Activated T-cell treated with anti-CD3 and anti-CD28 coated beads, Interleukin-2, amount 50 U/mL, for 72 hours (primary cell): Measurements from ENCODE around the gene UBXN11. TPM values are rescaled to one million over a fixed set of nuclear protein-coding genes. Genes with fewer than 3 reads are reported as not detected.
"Not testable (repeated sequence)": the region's sequence is repeated elsewhere in the genome, so short reads cannot be mapped to it uniquely, and the experiment has no call there.

Experiments used
- ATAC-seq, 2 donors: fragments of 150-1000 bp; cut with Tn5 transposase; replicated peaks in 1 of 2; 2 replicates each; pipeline ENCODE4 v1.10.0; 2021; ENCODE audit warnings: moderate library complexity in 2 of 2, mild to moderate bottlenecking in 1 of 2
- DNase-seq, 2 donors: peaks; one replicate each; pipeline ENCODE4 v3.0.0; 2021 to 2022; ENCODE audit warnings: mixed read lengths in 1 of 2
- H3K27ac Mint-ChIP-seq: one replicate; pipeline ENCODE4 v1.8.0; 2022; ENCODE audit warnings: mild to moderate bottlenecking, moderate library complexity, mixed read lengths
- H3K27me3 Mint-ChIP-seq: one replicate; pipeline ENCODE4 v1.8.0; 2022; ENCODE audit warnings: low read depth, mixed read lengths
- H3K36me3 Mint-ChIP-seq, 2 donors: one replicate each; pipeline ENCODE4 v1.8.0; 2022; ENCODE audit warnings: mixed read lengths in 2 of 2, mild to moderate bottlenecking in 1 of 2; ENCODE audit not compliant: insufficient read depth in 2 of 2
- H3K4me1 Mint-ChIP-seq: one replicate; pipeline ENCODE4 v1.8.0; 2022; ENCODE audit warnings: low read depth, mixed read lengths
- H3K4me3 Mint-ChIP-seq, 2 donors: one replicate each; pipeline ENCODE4 v1.8.0; 2022; ENCODE audit warnings: mild to moderate bottlenecking in 2 of 2, mixed read lengths in 2 of 2, moderate library complexity in 2 of 2
- H3K9me3 Mint-ChIP-seq, 2 donors: one replicate each; pipeline ENCODE4 v1.8.0; 2022; ENCODE audit warnings: mixed read lengths in 2 of 2
- total RNA-seq, 2 donors: library from RNA; stranded (reverse); gene quantifications; one replicate each; pipeline ENCODE4 v1.2.3, GENCODE V29; 2022

The UBXN11 gene
- total RNA-seq, 2 donors from 2014 or later, result 19.1 to 19.3 TPM

DNA sequence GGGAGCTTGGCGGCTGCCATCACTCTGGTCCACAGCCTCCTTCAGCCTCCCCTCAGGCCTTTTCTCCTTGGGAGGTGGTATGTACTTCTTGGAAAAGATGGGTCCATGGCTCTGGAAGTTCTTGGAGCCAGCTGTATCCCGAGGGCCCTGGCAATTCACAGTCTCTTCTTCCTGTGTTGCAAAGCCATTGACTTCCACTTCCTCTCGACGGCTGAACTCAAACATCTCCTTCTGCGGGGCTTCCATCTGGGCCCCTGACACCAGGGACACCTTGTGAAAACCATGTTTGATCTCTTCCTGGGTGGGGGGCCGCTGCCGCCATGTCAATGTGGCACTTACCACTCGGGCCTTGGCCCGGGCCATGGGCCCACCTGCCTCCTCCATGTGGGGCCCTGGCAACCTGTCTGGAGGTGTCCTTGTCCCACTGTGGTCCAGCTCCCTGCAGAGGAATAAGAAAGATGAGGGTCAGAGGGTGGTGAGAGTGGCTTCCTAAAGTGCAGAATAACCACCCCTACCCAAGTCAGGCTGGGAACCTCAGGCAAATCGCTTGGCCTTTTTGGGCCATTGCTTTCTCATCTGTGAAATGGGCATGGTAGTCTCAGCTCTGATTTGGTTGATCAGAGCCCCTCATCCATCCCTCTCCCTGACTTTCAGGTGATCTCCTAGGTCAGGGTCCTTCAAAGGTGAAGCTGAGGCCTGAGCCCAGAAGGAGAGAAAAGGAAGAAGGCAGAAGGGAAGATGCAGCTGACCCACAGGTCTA, 40.0 kb upstream of the UBXN11 start:
- Mint-ChIP-seq H3K4me1 (no peaks in the 10 kb centered on the region), H3K9me3 (no peaks in the 10 kb centered on the region), H3K36me3 (no peaks in the 10 kb centered on the region), H3K27ac (no peak overlapping the region), H3K4me3 (no peak overlapping the region), H3K27me3 (no peaks in the 10 kb centered on the region)
- no peak for DNase-seq
- ATAC-seq, result no peak

DNA sequence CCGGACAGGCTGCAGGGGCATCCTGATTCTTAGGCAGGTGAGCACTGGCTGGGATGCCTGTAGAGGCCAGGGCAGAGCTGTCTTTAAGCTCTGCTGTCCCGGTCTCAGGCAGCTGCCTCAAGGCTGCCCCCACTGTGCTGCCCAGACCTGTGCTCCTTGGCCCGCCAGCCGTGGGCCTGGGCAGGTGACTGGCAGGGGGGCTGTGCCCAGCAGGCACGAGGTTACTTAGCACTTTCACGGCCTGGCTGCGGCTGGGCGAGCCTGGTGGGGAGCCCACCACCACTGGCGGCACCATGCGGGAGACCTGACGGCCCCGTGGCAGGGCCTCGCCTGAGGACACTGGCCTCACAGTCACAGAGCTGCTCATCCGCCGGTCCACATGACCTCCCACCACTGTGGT, 39.3 kb upstream of the UBXN11 start:
- Mint-ChIP-seq H3K36me3 (no peaks in the 10 kb centered on the region), H3K4me1 (no peaks in the 10 kb centered on the region), H3K9me3 (no peaks in the 10 kb centered on the region), H3K27me3 (no peaks in the 10 kb centered on the region), H3K27ac (no peak overlapping the region), H3K4me3 (no peak overlapping the region)
- no peak for DNase-seq
- ATAC-seq, result no peak

DNA sequence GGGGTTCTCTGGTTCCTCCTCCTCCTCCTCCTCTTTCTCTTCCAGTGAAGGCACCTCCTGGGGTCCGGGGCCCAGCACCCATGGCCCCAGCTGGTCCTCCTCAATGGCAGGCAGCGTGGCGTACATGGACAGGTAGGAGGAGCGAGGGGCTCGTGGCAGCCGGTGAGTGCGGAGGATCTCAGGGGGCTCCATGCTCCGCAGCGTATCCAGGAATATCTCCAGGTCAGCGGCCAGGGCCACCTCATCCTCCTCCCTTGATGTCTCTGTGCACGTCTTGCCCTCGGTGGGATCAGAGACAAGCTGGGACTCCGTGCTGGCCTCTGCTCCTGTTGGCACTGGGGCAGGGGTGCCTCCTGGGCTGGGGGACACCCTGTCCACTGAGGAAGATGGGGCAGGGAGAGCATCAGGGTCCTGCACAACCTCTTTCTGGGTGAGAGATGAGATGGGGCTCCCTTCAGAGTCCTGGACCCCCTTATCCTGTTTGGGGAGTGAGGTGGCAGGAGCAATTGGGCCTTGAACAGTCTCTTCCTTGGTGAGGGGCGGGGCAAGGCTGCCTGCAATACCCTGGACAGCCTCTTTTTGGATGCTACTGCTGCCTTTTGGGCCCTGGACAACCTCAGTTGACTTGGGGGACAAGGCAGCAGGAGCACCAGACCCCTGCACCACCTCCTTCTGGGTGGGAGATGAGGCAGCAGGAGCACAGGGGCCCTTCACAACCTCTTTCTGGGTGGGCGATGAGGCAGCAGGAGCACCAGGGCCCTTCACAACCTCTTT, 37.9 kb upstream of the UBXN11 start:
- Mint-ChIP-seq H3K36me3 (no peaks in the 10 kb centered on the region), H3K27ac (no peak overlapping the region), H3K4me3 (no peak overlapping the region), H3K27me3 (no peaks in the 10 kb centered on the region), H3K9me3 (no peaks in the 10 kb centered on the region), H3K4me1 (no peaks in the 10 kb centered on the region)
- DNase-seq, result no peak
- ATAC-seq, result no peak

DNA sequence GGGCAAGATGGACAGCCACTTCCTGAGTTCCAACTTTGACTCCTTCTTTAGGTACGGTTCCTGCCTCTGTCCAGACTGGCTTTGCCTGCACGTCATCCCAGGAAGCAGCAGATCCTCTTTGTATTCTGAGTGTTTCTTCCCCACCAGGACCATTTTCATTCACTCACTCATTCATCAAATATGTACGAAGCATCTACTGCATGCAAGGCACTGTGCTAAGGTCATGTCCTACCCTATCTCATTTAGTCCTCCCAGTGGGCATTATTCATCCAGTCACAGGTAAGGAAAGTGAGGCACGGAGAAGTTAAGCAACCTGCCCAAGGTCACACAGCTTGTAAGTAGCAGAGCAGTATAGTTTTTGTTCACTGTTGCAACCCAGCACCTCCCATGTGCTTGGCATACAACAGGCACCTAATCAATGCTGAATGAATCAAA, 33.6 kb upstream of the UBXN11 start:
- peaks cover 6% of the 10 kb centered on the region for H3K27me3 Mint-ChIP-seq
- H3K4me3 Mint-ChIP-seq, result no peak overlapping the region
- no peak overlapping the region for H3K27ac Mint-ChIP-seq
- no peak for ATAC-seq
- H3K4me1 Mint-ChIP-seq, result peaks cover 7% of the 10 kb centered on the region
- H3K36me3 Mint-ChIP-seq, result no peaks in the 10 kb centered on the region
- DNase-seq, result no peak
- no peaks in the 10 kb centered on the region for H3K9me3 Mint-ChIP-seq

DNA sequence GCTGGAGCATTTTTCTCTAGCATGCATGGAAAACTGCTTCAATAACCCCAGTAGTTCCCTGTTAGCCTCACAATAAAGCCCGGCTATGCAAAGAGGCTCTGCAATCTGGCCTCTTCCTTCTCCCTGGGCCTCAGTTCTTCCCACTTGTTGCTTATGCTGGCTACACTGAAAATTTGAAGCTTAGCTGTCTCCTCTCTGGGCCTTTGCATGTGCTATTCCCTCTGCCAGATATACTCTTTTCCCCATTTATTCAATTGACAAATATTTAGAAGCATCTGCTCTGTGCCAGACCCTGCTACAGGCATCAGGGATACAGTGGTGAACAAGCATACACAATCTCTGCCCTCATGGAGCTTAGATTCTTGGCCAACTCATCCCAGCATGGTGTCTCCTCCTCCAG, 32.2 kb upstream of the UBXN11 start:
- H3K36me3 Mint-ChIP-seq, result no peaks in the 10 kb centered on the region
- H3K27ac Mint-ChIP-seq, result no peak overlapping the region
- DNase-seq (no peak), ATAC-seq (no peak)
- no peak overlapping the region for H3K4me3 Mint-ChIP-seq
- H3K27me3 Mint-ChIP-seq, result peaks cover 6% of the 10 kb centered on the region
- H3K4me1 Mint-ChIP-seq, result peaks cover 7% of the 10 kb centered on the region
- no peaks in the 10 kb centered on the region for H3K9me3 Mint-ChIP-seq

DNA sequence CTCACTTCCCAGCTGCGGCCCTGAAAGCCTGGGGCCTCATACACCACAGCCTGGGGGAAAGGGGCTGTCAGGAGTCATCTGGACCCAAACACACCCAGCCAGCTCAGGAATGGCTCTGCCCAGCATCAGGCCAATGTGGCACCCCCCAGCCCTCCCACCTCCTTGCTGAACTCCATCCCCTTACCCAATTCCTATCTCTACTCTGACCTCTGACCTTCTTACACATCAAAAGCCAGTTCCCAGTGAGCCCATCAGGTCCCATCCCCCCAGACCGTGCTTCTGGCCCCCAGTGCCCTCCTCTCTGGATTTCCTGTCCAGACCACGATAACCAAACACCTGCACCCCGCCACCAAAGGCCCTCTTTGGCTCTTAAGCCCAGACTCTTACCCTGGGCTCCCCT, 31.2 kb upstream of the UBXN11 start:
- Mint-ChIP-seq H3K36me3 (no peaks in the 10 kb centered on the region), H3K4me3 (peak overlapping the region in 1 of 2 donors; percentile 32), H3K27me3 (peaks cover 6% of the 10 kb centered on the region), H3K4me1 (peaks cover 7% of the 10 kb centered on the region), H3K9me3 (no peaks in the 10 kb centered on the region), H3K27ac (no peak overlapping the region)
- DNase-seq (no peak), ATAC-seq (no peak)

DNA sequence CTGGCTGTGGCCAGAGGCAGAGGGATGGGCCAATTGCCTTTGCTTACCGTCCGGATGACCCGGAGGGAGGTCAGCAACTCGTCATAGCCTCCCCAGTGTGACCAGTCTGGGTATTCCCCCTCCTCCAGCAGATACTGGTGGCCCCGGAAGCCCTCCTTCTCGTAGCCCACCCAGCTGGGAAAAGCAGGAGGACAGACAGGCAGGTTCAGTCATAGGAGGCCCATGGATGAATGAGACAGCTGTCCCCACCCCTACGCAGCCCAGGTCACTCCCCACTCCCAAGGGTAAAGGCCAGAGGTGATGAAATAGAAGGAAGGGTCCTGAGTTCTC, 30.7 kb upstream of the UBXN11 start:
- Mint-ChIP-seq H3K27ac (no peak overlapping the region), H3K27me3 (peaks cover 6% of the 10 kb centered on the region), H3K9me3 (no peaks in the 10 kb centered on the region), H3K4me1 (peaks cover 7% of the 10 kb centered on the region), H3K4me3 (peak overlapping the region; percentile 61 to 96), H3K36me3 (no peaks in the 10 kb centered on the region)
- DNase-seq, result no peak
- no peak for ATAC-seq

DNA sequence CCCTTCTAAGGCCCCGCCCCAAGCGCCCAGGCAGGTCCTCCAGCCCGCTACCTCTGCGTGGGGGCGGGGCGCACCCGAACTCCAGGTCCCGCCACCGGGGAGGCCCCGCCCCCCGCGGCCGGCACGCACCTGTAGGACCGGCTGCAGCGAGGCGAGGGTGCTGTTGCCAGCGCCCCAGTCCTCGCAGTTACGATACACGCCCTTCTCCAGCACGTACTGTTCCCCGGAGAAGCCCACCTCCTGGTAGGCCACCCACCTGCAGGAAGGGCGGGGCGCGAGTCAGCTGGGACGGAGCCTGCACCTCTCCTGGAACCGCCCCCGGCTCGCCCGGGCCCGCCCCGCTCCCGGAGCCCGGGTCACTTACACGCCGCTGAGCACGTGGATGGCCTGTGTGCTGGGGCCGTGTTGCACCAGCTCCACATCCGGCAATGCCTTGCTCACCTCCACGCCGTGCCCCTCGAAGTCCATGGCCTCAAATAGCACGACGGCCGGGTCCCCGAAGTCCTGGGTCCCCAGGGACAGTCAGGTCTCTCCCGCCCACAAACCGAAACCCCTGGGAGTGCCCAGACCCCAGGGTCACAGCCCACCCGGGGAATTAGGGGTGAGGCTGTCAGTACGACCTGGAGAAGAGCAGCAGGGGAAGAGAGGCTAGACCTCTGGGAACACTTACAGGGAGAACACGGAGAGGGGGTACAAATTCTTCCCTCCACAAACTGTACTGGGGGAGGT, 30.2 kb upstream of the UBXN11 start:
- H3K4me3 Mint-ChIP-seq, result peak overlapping the region; percentile 92 to 96
- H3K9me3 Mint-ChIP-seq, result no peaks in the 10 kb centered on the region
- H3K27me3 Mint-ChIP-seq, result peaks cover 6% of the 10 kb centered on the region
- DNase-seq, result peak; percentile 83 to 84
- H3K27ac Mint-ChIP-seq, result no peak overlapping the region
- H3K36me3 Mint-ChIP-seq, result no peaks in the 10 kb centered on the region
- peak; percentile 93 to 96 for ATAC-seq
- peaks cover 7% of the 10 kb centered on the region for H3K4me1 Mint-ChIP-seq

DNA sequence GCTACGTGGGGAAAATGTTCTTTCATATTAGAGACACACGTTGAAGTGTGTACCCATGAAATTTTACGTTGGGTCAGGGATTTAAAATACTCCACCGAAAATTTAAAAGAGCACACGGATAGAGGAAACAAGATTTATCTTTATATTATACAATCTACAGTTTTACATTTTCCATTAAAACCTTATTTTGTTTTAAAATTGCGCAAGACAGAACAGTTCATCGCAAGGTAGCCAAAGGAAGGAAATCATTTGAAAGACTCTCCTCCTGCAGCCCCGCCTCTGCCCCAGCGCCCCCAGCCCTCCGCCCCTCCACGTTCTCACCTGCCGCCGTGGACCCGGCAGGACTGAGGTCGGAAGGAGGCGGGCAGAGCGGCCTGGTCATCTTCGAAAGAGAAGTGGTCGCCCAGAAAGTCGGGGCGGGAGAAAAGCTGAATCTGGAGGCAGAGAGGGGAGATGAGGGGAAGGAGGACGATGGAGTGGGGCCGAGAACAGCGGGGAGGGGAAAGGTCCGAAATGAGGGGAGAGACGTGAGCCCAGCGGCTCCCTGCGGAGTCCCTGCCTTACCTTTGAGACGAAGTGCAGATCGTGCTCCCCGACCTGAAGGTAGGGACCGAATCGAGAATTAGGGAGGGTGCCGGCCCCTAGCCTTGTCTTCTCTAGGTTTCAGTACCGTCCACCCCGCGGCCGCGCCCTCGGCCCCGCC, 29.5 kb upstream of the UBXN11 start:
- H3K4me3 Mint-ChIP-seq, result peak overlapping the region; percentile 92 to 96
- H3K27me3 Mint-ChIP-seq, result peaks cover 6% of the 10 kb centered on the region
- ATAC-seq (peak; percentile 2 to 17), DNase-seq (no peak)
- H3K27ac Mint-ChIP-seq, result peak overlapping the region; percentile 65
- H3K4me1 Mint-ChIP-seq, result peaks cover 7% of the 10 kb centered on the region
- H3K9me3 Mint-ChIP-seq, result no peaks in the 10 kb centered on the region
- H3K36me3 Mint-ChIP-seq, result no peaks in the 10 kb centered on the region

DNA sequence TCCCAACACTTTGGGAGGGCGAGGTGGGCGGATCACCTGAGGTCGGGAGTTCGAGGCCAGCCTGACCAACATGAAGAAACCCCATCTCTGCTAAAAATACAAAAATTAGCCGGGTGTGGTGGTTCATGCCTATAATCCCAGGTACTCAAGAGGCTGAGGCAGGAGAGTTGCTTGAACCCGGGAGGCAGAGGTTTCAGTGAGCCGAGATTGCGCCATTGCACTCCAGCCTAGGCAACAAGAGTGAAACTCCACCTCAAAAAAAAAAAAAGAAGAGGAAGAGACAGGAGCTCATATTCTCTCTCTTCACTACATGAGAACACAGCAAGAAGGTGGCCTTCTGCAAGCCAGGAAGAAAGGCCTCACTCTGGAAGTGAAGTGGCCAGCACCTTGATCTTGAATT, 26.9 kb upstream of the UBXN11 start:
- not testable (repeated sequence) for DNase-seq, H3K4me3 Mint-ChIP-seq, H3K36me3 Mint-ChIP-seq, H3K27ac Mint-ChIP-seq, H3K9me3 Mint-ChIP-seq, H3K27me3 Mint-ChIP-seq, H3K4me1 Mint-ChIP-seq, ATAC-seq

DNA sequence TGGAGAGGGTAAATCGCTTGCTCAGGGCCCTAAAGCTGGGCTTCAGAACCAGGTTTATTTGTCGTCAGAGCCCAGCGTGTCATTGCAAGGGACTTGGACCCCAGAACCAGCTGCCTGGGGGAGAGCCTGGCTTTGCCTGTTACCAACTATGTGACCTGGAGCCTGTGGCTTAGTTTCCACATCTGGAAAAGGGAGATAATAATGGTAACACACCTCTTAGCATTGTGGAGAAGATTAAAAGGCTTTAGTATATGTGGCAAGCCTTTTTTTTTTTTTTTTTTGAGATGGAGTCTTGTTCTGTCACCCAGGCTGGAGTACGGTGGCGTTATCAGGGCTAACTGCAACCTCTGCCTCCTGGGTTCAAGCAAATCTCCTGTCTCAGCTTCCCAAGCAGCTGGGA, 23.8 kb upstream of the UBXN11 start:
- no peak overlapping the region for H3K4me3 Mint-ChIP-seq
- ATAC-seq, result no peak
- H3K27ac Mint-ChIP-seq, result no peak overlapping the region
- no peak for DNase-seq
- no peaks in the 10 kb centered on the region for H3K9me3 Mint-ChIP-seq
- no peaks in the 10 kb centered on the region for H3K36me3 Mint-ChIP-seq
- H3K27me3 Mint-ChIP-seq, result peaks cover under 1% of the 10 kb centered on the region
- no peaks in the 10 kb centered on the region for H3K4me1 Mint-ChIP-seq

DNA sequence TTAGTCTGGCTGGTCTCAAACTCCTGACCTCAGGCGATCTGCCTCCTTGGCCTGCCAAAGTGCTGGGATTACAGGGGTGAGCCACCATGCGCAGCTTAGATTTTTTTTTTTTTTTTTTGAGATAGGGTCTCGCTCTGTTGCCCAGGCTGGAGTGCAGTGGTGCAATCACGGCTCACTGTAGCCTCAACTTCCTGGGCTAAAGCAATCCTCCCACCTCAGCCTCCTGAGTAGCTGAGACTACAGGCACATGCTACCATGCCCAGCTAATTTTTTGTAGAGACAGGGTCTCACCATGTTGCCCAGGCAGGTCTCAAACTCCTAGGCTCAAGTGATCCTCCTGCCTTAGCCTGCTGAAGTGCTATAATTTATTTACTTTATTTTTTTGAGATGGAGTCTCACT, 22.9 kb upstream of the UBXN11 start:
- H3K36me3 Mint-ChIP-seq, H3K27me3 Mint-ChIP-seq, H3K27ac Mint-ChIP-seq, ATAC-seq, H3K4me1 Mint-ChIP-seq, H3K9me3 Mint-ChIP-seq, DNase-seq, H3K4me3 Mint-ChIP-seq: not testable (repeated sequence)

DNA sequence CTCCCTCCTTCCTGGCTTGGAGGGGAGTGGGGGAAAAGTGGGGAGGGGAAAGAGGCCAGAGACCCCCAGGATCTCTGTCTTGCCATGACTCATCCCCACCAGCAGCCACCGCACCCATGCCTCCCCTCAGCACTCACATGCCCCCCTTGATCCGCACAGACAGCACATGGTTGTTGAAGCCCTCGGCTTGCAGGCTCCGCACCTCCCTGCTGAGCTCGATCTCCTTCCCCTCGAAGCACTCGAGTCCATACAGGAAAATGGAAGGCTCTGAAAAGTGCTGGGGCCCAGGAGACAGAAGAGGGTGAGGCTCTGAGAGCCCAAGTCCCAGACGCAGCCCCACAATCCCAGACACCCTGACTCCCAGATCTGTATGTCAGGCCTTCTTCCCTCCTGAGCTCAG, 22.2 kb upstream of the UBXN11 start:
- DNase-seq (no peak), ATAC-seq (no peak)
- Mint-ChIP-seq H3K9me3 (no peaks in the 10 kb centered on the region), H3K27me3 (no peaks in the 10 kb centered on the region), H3K27ac (no peak overlapping the region), H3K36me3 (peaks cover 0 to 2% of the 10 kb centered on the region in 2 donors), H3K4me3 (no peak overlapping the region), H3K4me1 (no peaks in the 10 kb centered on the region)
